GM12878 (cell line): Measurements from ENCODE around the gene GPR78. TPM values are rescaled to one million over a fixed set of nuclear protein-coding genes. Genes with fewer than 3 reads are reported as not detected.

Experiments
- CEBPZ ChIP-seq: fragments of 150-350 bp; IDR thresholded peaks from 2 replicates; pipeline ENCODE4 v1.6.1; 2016; ENCODE audit warnings: low read depth, low read length
- EGR1 ChIP-seq, 2 experiments: IDR thresholded peaks; 1 replicate in 1 of 2; 2 replicates in 1 of 2; pipeline ENCODE4 v1.6.1; 2011 to 2012; ENCODE audit warnings: low read depth in 2 of 2, low read length in 2 of 2, borderline replicate concordance in 1 of 2, mild to moderate bottlenecking in 1 of 2, moderate library complexity in 1 of 2
- IRF4 ChIP-seq: IDR thresholded peaks from 2 replicates; pipeline ENCODE4 v1.6.1; 2011; ENCODE audit warnings: low read depth, low read length
- IRF5 ChIP-seq: fragments of 450-650 bp; IDR thresholded peaks from 2 replicates; pipeline ENCODE4 v1.6.1; 2017; ENCODE audit warnings: borderline replicate concordance
- MTA3 ChIP-seq: IDR thresholded peaks from 2 replicates; pipeline ENCODE4 v1.6.1; 2012; ENCODE audit warnings: low read length, inconsistent platforms, borderline replicate concordance
- MXI1 ChIP-seq: fragments of 150-350 bp; IDR thresholded peaks from 2 replicates; pipeline ENCODE4 v1.6.1; 2011; ENCODE audit warnings: low read depth, mild to moderate bottlenecking, inconsistent platforms, low read length, improper control_type of control experiment
- NFIC ChIP-seq: IDR thresholded peaks from 2 replicates; pipeline ENCODE4 v1.6.1; 2012; ENCODE audit warnings: low read depth, mild to moderate bottlenecking, inconsistent platforms, low read length, moderate library complexity
- NR2C2 ChIP-seq: IDR thresholded peaks from 2 replicates; pipeline ENCODE4 v1.6.1; 2011; ENCODE audit warnings: borderline replicate concordance, low read depth; ENCODE audit not compliant: control insufficient read depth, insufficient read length
- PBX3 ChIP-seq: IDR thresholded peaks from 2 replicates; pipeline ENCODE4 v1.6.1; 2011; ENCODE audit warnings: mild to moderate bottlenecking, low read depth, low read length, moderate library complexity; ENCODE audit not compliant: insufficient replicate concordance
- ZZZ3 ChIP-seq: IDR thresholded peaks from 2 replicates; pipeline ENCODE4 v1.6.1; 2011; ENCODE audit warnings: low read depth; ENCODE audit not compliant: control insufficient read depth, insufficient read length
- polyA plus RNA-seq, 11 experiments: library from polyadenylated mRNA; depleted of rRNA in 4 of 11; unstranded in 6 of 11; stranded (reverse) in 5 of 11; fragments of >200 nt; fragmentation: Nextera tagmentation in 4 of 11; fragmentation: Illumina TruSeq in 1 of 11; extraction: Ambion mirVana in 4 of 11; extraction: Trizol in 1 of 11; gene quantifications; 1 replicate in 1 of 11; 2 replicates in 10 of 11; pipeline versions ENCODE4 v1.2.1 to v1.2.3, GENCODE V29; 2011 to 2016; ENCODE audit warnings: inconsistent platforms in 2 of 11, missing spikeins in 2 of 11, low read depth in 1 of 11
- total RNA-seq, 4 experiments: library from RNA; depleted of rRNA in 3 of 4; stranded (reverse); fragments of >200 nt in 3 of 4; fragmentation: Illumina TruSeq in 1 of 4; extraction: Trizol in 1 of 4; gene quantifications; 2 replicates each; pipeline versions ENCODE4 v1.2.1 to v1.2.3, GENCODE V29; 2013 to 2021

GPR78 gene
- total and polyA plus RNA-seq, 10 of the 15 experiments (the other 5 are each of a cell fraction or from before 2014, with no cell fraction given), result 0.03 TPM; not detected in 9

GRCh38 chr4:8540586-8540985 lies 39.6 kb upstream of the GPR78 start (continued):
- TF ChIP-seq PBX3, result no peak
- no peak for TF ChIP-seq EGR1 (IDR thresholded peaks at IDR 0.05; ENCODE audit: borderline replicate concordance in 1 of 2, low read depth in 2 of 2, low read length in 2 of 2)
- no peak for TF ChIP-seq CEBPZ
- no peak for TF ChIP-seq NR2C2
- TF ChIP-seq NFIC, result no peak
- TF ChIP-seq MTA3, result no peak
- TF ChIP-seq IRF5, result no peak
- no peak for TF ChIP-seq ZZZ3
- TF ChIP-seq IRF4, result no peak
- TF ChIP-seq MXI1, result no peak
